HEK293 (cell line): Measurements from ENCODE around the gene PABPN1L.

ENCODE experiments used
- CTCF ChIA-PET: fragments of 350-600 bp; formaldehyde crosslinking; extraction: SDS; loops from one replicate; lab custom pipeline; 2021; ENCODE audit warnings: antibody characterized with exemption; lab: Yijun Ruan, JAX
- POLR2A ChIA-PET: fragments of 300-600 bp; formaldehyde crosslinking; extraction: SDS; loops from one replicate; lab custom pipeline; 2020; ENCODE audit warnings: antibody characterized with exemption, inconsistent platforms; lab: Yijun Ruan, JAX
- H3K27ac ChIP-seq: fragments of 200-500 bp; sonication (Bioruptor generic); 2 replicates; pipeline ENCODE4 v1.5.1; 2014; ENCODE audit warnings: low read depth, low read length, control low read depth, inconsistent platforms; ENCODE audit errors: extremely low read depth
- H3K36me3 ChIP-seq, 2 experiments: fragments of 200-500 bp in 1 of 2; sonication (Bioruptor generic) in 1 of 2; 1 replicate in 1 of 2; 2 replicates in 1 of 2; pipeline ENCODE4 v1.5.1; 2014 to 2017; ENCODE audit warnings: inconsistent platforms in 2 of 2, low read length in 2 of 2; ENCODE audit not compliant: control insufficient read depth in 2 of 2, insufficient read depth in 1 of 2
- H3K4me1 ChIP-seq: fragments of 200-500 bp; sonication (Bioruptor generic); 2 replicates; pipeline ENCODE4 v1.5.1; 2014; ENCODE audit warnings: mild to moderate bottlenecking, low read length, inconsistent platforms; ENCODE audit not compliant: control insufficient read depth, insufficient read depth
- H3K4me3 ChIP-seq: 2 replicates; pipeline ENCODE4 v1.5.1; 2011; ENCODE audit warnings: low read depth, mild to moderate bottlenecking, control low read depth, low read length, moderate library complexity
- H3K9me3 ChIP-seq: fragments of 200-500 bp; sonication (Bioruptor generic); 2 replicates; pipeline ENCODE4 v1.5.1; 2014; ENCODE audit warnings: low read depth, low read length, inconsistent platforms; ENCODE audit not compliant: control insufficient read depth, insufficient read depth
- AEBP2 ChIP-seq: fragments of 450-650 bp; formaldehyde crosslinking; IDR thresholded peaks from 2 replicates; pipeline ENCODE4 v1.5.1; 2016; ENCODE audit warnings: missing biosample characterization, missing genetic modification characterization, borderline replicate concordance
- BCL11B ChIP-seq: fragments of 450-650 bp; formaldehyde crosslinking; IDR thresholded peaks from 2 replicates; pipeline ENCODE4 v1.5.1; 2016; ENCODE audit warnings: low read depth, missing biosample characterization, missing genetic modification characterization
- EGR2 ChIP-seq: fragments of 450-650 bp; formaldehyde crosslinking; IDR thresholded peaks from 2 replicates; pipeline ENCODE4 v1.5.1; 2016; ENCODE audit warnings: low read depth, missing biosample characterization, missing genetic modification characterization
- KLF10 ChIP-seq: fragments of 450-650 bp; IDR thresholded peaks from 2 replicates; pipeline ENCODE4 v1.5.1; 2018; ENCODE audit warnings: missing biosample characterization, mild to moderate bottlenecking, missing genetic modification characterization
- PRDM1 ChIP-seq: fragments of 450-650 bp; formaldehyde crosslinking; IDR thresholded peaks from 2 replicates; pipeline ENCODE4; 2016; ENCODE audit warnings: missing biosample characterization, missing genetic modification characterization
- SALL2 ChIP-seq: fragments of 450-650 bp; formaldehyde crosslinking; IDR thresholded peaks from 2 replicates; pipeline ENCODE4 v1.5.0; 2017; ENCODE audit warnings: missing biosample characterization, mild to moderate bottlenecking, missing genetic modification characterization, borderline replicate concordance
- TCF7L2 ChIP-seq: IDR thresholded peaks from 2 replicates; pipeline ENCODE4 v1.6.1; 2011; ENCODE audit warnings: low read depth, mild to moderate bottlenecking, inconsistent platforms, low read length, moderate library complexity, borderline replicate concordance
- ZBTB8A ChIP-seq: fragments of 450-650 bp; formaldehyde crosslinking; IDR thresholded peaks from 2 replicates; pipeline ENCODE4 v1.5.1; 2016; ENCODE audit warnings: missing biosample characterization, missing genetic modification characterization
- ZNF202 ChIP-seq: fragments of 450-650 bp; formaldehyde crosslinking; IDR thresholded peaks from 2 replicates; pipeline ENCODE4 v1.5.1; 2016; ENCODE audit warnings: missing biosample characterization, missing genetic modification characterization, borderline replicate concordance
- ZNF239 ChIP-seq: fragments of 450-650 bp; formaldehyde crosslinking; IDR thresholded peaks from 2 replicates; pipeline ENCODE4 v1.5.1; 2016; ENCODE audit warnings: missing biosample characterization, missing genetic modification characterization
- ZNF248 ChIP-seq: fragments of 450-650 bp; formaldehyde crosslinking; IDR thresholded peaks from 2 replicates; pipeline ENCODE4 v1.5.1; 2017; ENCODE audit warnings: missing biosample characterization, missing genetic modification characterization
- ZNF280D ChIP-seq: fragments of 450-650 bp; formaldehyde crosslinking; IDR thresholded peaks from 2 replicates; pipeline ENCODE4 v1.5.1; 2016; ENCODE audit warnings: missing biosample characterization, missing genetic modification characterization
- ZNF37A ChIP-seq: fragments of 450-650 bp; IDR thresholded peaks from 2 replicates; pipeline ENCODE4 v1.5.1; 2018; ENCODE audit warnings: missing biosample characterization, missing genetic modification characterization
- ZNF391 ChIP-seq: fragments of 450-650 bp; formaldehyde crosslinking; IDR thresholded peaks from 2 replicates; pipeline ENCODE4 v1.5.1; 2016; ENCODE audit warnings: low read depth, missing biosample characterization, missing genetic modification characterization, borderline replicate concordance
- ZNF488 ChIP-seq: fragments of 450-650 bp; formaldehyde crosslinking; IDR thresholded peaks from 2 replicates; pipeline ENCODE4 v1.5.1; 2016; ENCODE audit warnings: missing biosample characterization, missing genetic modification characterization
- ZNF501 ChIP-seq: fragments of 450-650 bp; formaldehyde crosslinking; IDR thresholded peaks from 2 replicates; pipeline ENCODE4 v1.5.1; 2016; ENCODE audit warnings: missing biosample characterization, missing genetic modification characterization
- ZNF548 ChIP-seq: fragments of 450-650 bp; formaldehyde crosslinking; IDR thresholded peaks from 2 replicates; pipeline ENCODE4 v1.5.1; 2016; ENCODE audit warnings: missing biosample characterization, missing genetic modification characterization
- ZNF560 ChIP-seq: fragments of 450-650 bp; formaldehyde crosslinking; IDR thresholded peaks from 2 replicates; pipeline ENCODE4 v1.5.1; 2017; ENCODE audit warnings: missing biosample characterization, missing genetic modification characterization, borderline replicate concordance
- ZNF571 ChIP-seq: fragments of 450-650 bp; formaldehyde crosslinking; IDR thresholded peaks from 2 replicates; pipeline ENCODE4 v1.5.0; 2017; ENCODE audit warnings: missing biosample characterization, missing genetic modification characterization
- ZNF580 ChIP-seq: fragments of 450-650 bp; formaldehyde crosslinking; IDR thresholded peaks from 2 replicates; pipeline ENCODE4 v1.5.1; 2016; ENCODE audit warnings: missing biosample characterization, missing genetic modification characterization
- ZNF596 ChIP-seq: fragments of 450-650 bp; IDR thresholded peaks from 2 replicates; pipeline ENCODE4 v1.5.0; 2018; ENCODE audit warnings: missing biosample characterization, mild to moderate bottlenecking, missing genetic modification characterization, moderate library complexity
- ZNF610 ChIP-seq: fragments of 450-650 bp; formaldehyde crosslinking; IDR thresholded peaks from 2 replicates; pipeline ENCODE4 v1.5.1; 2016; ENCODE audit warnings: missing biosample characterization, missing genetic modification characterization, borderline replicate concordance
- ZNF670 ChIP-seq: fragments of 450-650 bp; formaldehyde crosslinking; IDR thresholded peaks from 2 replicates; pipeline ENCODE4 v1.5.1; 2016; ENCODE audit warnings: missing biosample characterization, missing genetic modification characterization, low read depth
- ZNF837 ChIP-seq: fragments of 450-650 bp; formaldehyde crosslinking; IDR thresholded peaks from 2 replicates; pipeline ENCODE4 v1.5.1; 2016; ENCODE audit warnings: missing biosample characterization, missing genetic modification characterization

The PABPN1L gene

GRCh38 chr16:88815227-88815626 lies 51.2 kb downstream of the PABPN1L start:
- POLR2A ChIA-PET: interaction anchor here (0.7 kb wide), 1 partner anchor 43 kb away, joined by 3 read pairs; no protein-coding TSS in a partner anchor
- H3K4me1 ChIP-seq: peaks cover 3% of the 10 kb centered on the region; the same call in 1 of the 2 replicates
- peaks cover 0 to 9% of the 10 kb centered on the region in 2 experiments; a peak in 1 of 3 replicates for H3K36me3 ChIP-seq
- no peak overlapping the region for H3K27ac ChIP-seq
- no peak for TF ChIP-seq KLF10 (tag by site-specific recombination)
- no peak for TF ChIP-seq ZNF37A (tag by site-specific recombination)
- no peak for TF ChIP-seq ZNF837 (tag by site-specific recombination)
- no peak for TF ChIP-seq AEBP2 (tag by site-specific recombination)
- TF ChIP-seq ZNF571 (tag by site-specific recombination): no peak
- TF ChIP-seq ZNF248 (tag by site-specific recombination): no peak
- TF ChIP-seq ZNF239 (tag by site-specific recombination): no peak
- TF ChIP-seq ZNF280D: no peak
- TF ChIP-seq ZNF391 (tag by site-specific recombination): no peak
- no peak for TF ChIP-seq BCL11B
- TF ChIP-seq ZNF580 (tag by site-specific recombination): no peak
- TF ChIP-seq ZNF610 (tag by site-specific recombination): no peak
- TF ChIP-seq ZNF202 (tag by site-specific recombination): no peak
- no peak overlapping the region for H3K4me3 ChIP-seq
- CTCF ChIA-PET: interaction anchor here (0.6 to 5.1 kb wide), 5 partner anchors 42 to 402 kb away, joined by 3 to 19 read pairs (median 4); partner anchors contain the start of genes CDH15 and ZNF778
- H3K9me3 ChIP-seq: no peaks in the 10 kb centered on the region

GRCh38 chr16:88814144-88814502 lies 52.3 kb downstream of the PABPN1L start:
- ChIA-PET POLR2A (no interaction called here), CTCF (interaction anchor here (5.1 kb wide), 1 partner anchor 353 kb away, joined by 19 read pairs; no protein-coding TSS in a partner anchor)
- H3K4me3 ChIP-seq: no peak overlapping the region
- TF ChIP-seq ZBTB8A (tag by site-specific recombination) (no peak), ZNF560 (tag by site-specific recombination) (no peak), EGR2 (tag by site-specific recombination) (no peak), TCF7L2 (no peak), ZNF670 (no peak), ZNF501 (tag by site-specific recombination) (no peak), ZNF596 (tag by site-specific recombination) (no peak), ZNF202 (tag by site-specific recombination) (no peak), SALL2 (tag by site-specific recombination) (no peak), ZNF571 (tag by site-specific recombination) (no peak), PRDM1 (tag by site-specific recombination) (no peak), ZNF548 (tag by site-specific recombination) (no peak), ZNF488 (tag by site-specific recombination) (no peak)
- peaks cover 3% of the 10 kb centered on the region; the same call in 1 of the 2 replicates for H3K4me1 ChIP-seq
- H3K27ac ChIP-seq: no peak overlapping the region
- no peaks in the 10 kb centered on the region for H3K9me3 ChIP-seq
- H3K36me3 ChIP-seq: peaks cover 0 to 20% of the 10 kb centered on the region in 2 experiments; a peak in 1 of 3 replicates
